GM21723 (cell line): Measurements from ENCODE around the gene TSPAN9.

Source experiments
- ATAC-seq: cut with Tn5 transposase; IDR thresholded peaks from one replicate; pipeline ENCODE4 v1.9.1; 2021; ENCODE audit warnings: mild to moderate bottlenecking, moderate library complexity; ENCODE audit not compliant: unreplicated experiment

The TSPAN9 gene

GRCh38 chr12:3241621-3242020, 164.4 kb downstream of the TSPAN9 start:
- ATAC-seq: no peak

- ATAC-seq: no peak
Measured at GRCh38 chr12:3242199-3242863, 165.2 kb downstream of the TSPAN9 start.

DNA sequence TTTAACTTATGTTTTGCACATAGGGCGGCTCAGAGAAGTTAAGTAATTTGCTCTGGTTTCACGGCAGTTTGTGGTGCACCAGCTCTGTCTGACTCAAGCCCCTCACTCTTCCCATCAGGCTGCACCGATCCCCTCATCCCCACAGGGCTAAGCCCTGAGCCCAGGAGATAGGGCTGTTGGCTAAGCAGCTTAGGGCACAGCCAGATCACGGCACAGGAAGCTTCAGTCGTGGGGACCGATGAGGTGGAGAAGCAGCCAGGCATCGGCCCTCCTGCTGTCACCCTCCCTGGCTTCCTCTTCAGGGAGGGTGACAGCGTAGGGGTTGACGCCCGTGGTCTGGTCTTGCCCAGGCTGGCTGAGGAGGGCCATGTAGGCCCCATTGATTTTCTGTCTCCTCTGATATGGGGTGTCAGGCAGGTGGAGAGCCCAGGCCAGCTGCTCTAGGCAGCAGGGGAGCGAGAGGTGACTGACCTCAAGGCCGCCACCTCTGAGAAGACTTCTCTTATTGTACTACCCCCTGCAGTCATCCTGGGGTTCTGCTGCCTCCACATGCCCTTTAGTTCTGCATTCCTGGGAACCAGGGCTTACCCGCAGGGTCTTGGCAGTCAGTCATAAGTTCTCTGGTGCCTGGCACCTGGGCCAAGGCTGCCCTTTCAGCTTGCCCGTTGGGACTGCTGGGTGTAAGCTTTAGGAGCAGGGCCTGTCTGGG, 166.4 kb downstream of the TSPAN9 start:
- ATAC-seq: no peak

GRCh38 chr12:3244219-3244750, 167.1 kb downstream of the TSPAN9 start:
- ATAC-seq: no peak

DNA sequence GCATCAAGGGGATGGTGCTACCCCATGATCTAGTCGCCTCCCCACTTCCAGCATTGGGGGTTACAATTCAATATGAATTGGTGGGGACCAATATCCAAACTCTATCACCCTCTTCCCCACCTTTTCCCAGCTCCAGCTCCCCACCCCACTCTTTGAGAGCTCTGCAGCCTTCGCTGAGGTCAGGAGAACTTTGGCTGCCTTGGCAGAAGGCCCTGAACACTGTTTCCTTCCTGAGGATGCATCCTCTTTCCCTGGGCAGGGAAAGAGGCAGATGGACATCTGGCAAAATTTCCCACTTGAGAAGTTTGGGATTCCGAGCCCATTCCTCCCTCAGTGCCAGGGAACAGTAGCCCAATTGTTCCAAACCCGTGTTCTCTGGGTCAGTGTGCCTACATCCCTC, 169.1 kb downstream of the TSPAN9 start:
- ATAC-seq: no peak

- no peak for ATAC-seq
Measured at GRCh38 chr12:3247077-3247476, 169.9 kb downstream of the TSPAN9 start.

DNA sequence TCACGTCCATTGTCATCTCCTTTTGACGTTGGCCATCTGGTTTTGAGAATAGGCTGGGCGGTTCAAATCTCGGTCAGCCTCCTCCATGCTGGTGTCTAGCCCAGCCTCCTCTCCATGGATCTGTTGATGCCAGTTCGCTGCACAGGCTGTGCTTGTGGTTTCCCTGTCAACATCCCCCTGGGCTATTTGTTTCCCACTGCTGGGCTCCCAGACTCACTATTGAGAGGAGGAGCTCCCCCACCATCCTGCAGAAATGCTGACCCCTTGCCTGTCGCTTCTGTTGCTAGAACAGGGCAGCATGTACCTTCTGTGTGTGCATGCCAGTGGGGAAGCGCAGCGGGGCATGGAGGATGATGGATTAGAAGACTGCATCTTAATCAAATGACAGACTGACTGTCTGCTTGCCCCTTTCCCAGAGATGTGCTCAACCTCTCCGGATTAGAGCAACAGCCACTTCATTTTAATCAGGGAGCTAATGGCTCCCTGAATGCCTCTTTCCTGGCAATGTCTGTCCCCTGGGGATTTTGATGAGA, 170.5 kb downstream of the TSPAN9 start:
- no peak for ATAC-seq

DNA sequence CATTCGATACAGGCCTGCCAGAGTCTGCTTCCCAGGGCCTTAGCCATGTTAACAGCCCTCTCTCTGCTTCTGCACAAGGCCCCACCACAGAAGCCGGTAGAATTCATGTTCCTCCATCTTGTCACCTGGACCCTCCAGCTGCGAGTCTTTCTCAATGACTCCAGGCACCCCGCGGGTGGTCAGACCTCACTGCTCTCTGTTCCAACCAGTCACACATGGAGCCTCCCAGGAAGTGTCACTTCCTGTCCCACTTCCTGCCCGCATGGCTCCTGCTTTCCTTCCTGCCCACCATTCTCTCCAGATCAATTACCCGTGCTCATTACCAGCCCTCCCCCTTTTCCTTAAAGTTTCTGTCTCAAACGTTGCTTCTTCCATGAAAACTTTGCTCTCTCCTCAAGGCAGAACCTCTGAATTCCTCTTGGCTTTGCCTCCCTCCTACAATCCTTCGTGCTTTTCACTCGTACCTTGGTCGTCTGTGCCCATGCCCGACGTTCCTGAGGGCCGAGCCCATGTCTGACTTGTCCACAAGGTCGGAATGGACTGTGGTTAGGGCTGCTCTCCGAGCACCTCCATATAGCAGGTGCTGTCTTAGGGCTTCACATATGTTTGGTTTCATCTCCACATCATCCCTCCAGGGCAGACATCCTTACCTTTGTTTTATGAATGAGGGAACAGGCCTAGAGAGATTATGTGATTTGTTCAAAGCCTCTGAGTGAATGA, 172.1 kb downstream of the TSPAN9 start:
- ATAC-seq: no peak

- ATAC-seq: no peak
Measured at GRCh38 chr12:3250034-3250433, 172.9 kb downstream of the TSPAN9 start.

- ATAC-seq: no peak
Measured at GRCh38 chr12:3250576-3250975, 173.4 kb downstream of the TSPAN9 start.

GRCh38 chr12:3251067-3251466, 173.9 kb downstream of the TSPAN9 start:
- ATAC-seq: no peak

DNA sequence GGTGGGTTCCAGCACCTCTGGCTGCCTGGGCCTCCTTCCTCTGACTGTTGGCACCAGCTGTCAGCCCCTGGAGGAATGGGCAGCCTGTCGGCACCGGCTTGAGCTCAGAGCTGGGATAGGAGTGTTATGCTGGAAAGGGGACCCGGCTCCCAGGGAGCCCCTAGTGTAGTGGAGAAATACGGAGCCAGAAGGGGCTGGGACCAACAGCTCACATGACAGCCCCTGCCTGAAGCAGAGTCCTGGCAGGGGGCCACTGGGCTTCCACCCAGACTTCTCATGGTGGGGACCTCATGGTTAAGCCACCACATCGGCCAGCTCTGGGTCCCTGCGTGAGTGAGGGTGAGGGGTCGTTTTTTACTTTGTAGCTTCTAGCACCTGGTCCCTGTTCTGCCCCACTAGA, 174.5 kb downstream of the TSPAN9 start:
- no peak for ATAC-seq

GRCh38 chr12:3252450-3252891, 175.3 kb downstream of the TSPAN9 start:
- ATAC-seq: no peak

DNA sequence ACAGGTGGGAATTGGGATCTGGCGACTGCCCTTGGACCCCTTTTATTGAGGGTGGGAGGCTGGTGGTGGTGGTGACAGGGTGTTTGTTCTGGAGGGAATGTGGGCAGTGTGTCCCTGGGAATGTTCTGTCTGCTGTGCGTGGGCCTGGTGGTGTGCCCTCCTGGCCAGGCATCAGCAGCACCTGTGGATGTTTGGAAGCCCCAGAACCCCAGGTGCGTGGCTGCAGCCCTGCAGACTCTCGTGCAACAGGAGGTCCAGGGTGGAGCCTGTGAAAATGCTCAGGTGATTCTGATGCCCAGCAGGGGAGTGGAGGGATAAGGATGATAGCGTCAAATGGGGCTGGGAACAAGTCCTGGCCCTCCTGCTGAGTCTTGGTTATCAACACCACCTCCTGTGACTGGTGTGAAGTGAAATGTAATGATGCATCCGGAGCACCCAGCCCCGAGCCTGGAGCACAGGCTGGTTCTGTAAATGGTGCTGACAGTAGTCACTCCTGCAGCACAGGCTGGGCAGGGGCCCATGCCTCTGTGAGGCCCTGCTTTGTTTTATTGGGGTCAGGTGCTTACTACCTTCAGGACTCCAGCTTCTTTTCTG, 176.6 kb downstream of the TSPAN9 start:
- ATAC-seq: no peak

DNA sequence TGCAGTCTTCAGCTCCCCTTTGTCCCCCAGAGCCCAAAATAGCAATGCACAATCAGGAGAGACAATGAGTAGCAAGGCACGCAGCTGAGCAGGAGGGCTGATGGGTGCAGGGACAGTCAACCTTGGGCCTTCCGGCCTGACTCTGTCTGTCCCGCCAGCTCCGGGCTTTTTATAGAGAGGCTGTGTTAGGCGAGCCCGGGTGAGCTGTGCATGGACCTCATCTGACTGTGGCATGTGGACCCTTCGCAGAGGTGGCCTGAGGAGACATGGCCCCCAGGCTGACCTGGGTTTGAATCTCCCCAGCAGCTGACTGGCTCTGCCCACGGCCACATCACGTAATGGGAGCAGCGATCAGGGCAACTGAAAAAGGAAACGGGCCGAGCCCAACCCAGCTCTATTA, 177.9 kb downstream of the TSPAN9 start:
- no peak for ATAC-seq

- ATAC-seq: no peak
Measured at GRCh38 chr12:3256103-3256631, 179.0 kb downstream of the TSPAN9 start.

GRCh38 chr12:3257411-3257810, 180.2 kb downstream of the TSPAN9 start:
- no peak for ATAC-seq

GRCh38 chr12:3259973-3260372, 182.8 kb downstream of the TSPAN9 start:
- no peak for ATAC-seq

DNA sequence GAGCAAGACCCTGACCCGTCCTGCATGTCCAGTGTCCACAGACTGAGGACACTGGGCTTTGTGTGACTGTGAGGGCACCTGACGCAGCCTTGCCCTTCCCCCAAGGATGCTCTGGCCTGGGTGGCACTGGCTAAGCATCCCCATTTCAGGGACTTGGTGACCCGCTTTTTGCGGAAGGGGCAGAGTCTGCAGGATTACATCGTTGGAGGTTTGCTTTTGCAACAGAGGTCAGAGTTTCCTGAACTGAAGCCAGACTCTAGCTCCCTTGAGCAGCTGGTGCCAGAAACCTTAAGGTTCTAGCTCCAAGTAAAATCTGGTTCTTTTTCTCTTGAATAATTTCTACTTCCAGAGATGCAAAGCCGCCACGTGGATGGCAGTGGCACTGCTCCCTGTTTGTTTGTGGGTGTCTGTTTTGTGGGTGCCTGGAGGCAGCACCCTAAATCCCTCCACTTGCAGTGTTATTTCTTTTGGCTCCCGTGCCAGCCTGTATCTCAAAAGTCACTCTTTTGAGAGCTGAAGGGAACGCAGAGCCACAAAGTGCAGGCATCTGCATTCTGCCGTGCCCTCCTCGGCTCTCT, 184.7 kb downstream of the TSPAN9 start:
- ATAC-seq: no peak

GRCh38 chr12:3262470-3262869, 185.3 kb downstream of the TSPAN9 start:
- ATAC-seq: no peak
